ENCODE measurements around the gene FUT7. TPM values are rescaled to one million over a fixed set of nuclear protein-coding genes. Genes with fewer than 3 reads are reported as not detected.
"Not testable (repeated sequence)": the region's sequence is repeated elsewhere in the genome, so short reads cannot be mapped to it uniquely, and the experiment has no call there.

Gene FUT7
- total and polyA plus RNA-seq, 11 donors: 0.15 to 0.48 (median 0.17) TPM; not detected in 8

DNA sequence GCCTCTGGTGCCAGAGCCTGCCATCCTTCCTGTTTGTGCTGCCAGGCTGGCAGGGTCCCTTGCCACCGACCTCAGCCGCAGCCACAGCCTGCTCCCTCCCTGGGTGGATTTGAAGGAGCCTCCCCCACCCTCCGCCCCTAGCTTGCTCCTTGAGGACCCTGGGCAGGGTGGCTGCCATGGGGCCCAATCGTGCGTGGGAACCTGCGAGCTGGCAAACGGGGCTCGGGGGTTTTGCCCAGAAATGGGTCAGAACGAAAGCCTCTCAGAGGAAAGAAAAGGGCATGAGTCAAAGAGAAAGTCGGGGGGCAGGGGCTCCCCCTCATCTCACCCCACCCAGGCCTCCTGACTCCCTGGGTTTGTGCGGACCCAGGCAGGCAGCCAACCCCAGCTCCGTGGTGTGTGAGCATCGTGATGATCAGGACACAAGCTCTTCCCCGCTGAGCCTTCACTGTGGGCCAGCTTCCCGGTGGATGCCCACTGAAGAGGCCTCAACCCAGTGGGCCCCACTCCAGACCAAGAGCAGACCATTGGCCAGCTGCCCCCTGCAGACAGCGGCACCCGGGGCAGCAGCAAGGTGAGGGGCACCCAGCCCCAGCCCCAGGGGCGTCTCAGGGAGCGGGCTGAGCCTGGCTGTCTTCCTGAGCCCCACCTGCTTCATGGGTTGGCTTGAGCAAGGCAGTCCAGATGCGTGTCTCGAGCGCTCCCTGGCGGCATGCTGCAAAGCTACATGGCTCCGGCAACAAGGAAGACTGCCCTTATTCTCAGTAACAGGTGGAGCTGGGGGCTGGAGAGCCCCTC is 3.0 kb upstream of the FUT7 start:
- H3K27me3 ChIP-seq: no peaks in the 10 kb centered on the region
- DNase-seq (peak; percentile 79 to 93 (median 80)), ATAC-seq (peak; percentile 64 to 82 (median 76))
- peaks cover 0 to 52% (median 11%) of the 10 kb centered on the region in 12 donors for H3K4me1 ChIP-seq
- TF ChIP-seq, protein P1, sequence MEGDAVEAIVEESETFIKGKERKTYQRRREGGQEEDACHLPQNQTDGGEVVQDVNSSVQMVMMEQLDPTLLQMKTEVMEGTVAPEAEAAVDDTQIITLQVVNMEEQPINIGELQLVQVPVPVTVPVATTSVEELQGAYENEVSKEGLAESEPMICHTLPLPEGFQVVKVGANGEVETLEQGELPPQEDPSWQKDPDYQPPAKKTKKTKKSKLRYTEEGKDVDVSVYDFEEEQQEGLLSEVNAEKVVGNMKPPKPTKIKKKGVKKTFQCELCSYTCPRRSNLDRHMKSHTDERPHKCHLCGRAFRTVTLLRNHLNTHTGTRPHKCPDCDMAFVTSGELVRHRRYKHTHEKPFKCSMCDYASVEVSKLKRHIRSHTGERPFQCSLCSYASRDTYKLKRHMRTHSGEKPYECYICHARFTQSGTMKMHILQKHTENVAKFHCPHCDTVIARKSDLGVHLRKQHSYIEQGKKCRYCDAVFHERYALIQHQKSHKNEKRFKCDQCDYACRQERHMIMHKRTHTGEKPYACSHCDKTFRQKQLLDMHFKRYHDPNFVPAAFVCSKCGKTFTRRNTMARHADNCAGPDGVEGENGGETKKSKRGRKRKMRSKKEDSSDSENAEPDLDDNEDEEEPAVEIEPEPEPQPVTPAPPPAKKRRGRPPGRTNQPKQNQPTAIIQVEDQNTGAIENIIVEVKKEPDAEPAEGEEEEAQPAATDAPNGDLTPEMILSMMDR (IDR thresholded peaks at IDR 0.05): peak; percentile 85 to 95 (median 90)
- TF ChIP-seq POLR2A (IDR thresholded peaks at IDR 0.05): peak in 1 of 2 donors; percentile 9
- H3K36me3 ChIP-seq: peaks cover 0 to 30% (median 20%) of the 10 kb centered on the region in 9 donors
- peak overlapping the region in 2 of 12 donors; percentile 4 to 27 for H3K4me3 ChIP-seq
- H3K27ac ChIP-seq: peak overlapping the region in 2 of 12 donors; percentile 38 to 68
- intact Hi-C loops (cut with DNase I): loop anchor here (1.0 to 10.0 kb wide), 11 partner anchors 86 to 248 kb away; partner anchors contain the start of genes C8G (in 3 of the 10), PHPT1 (in 3 of the 10), AJM1 (in 2 of the 10) and FBXW5 (in 1 of the 10)
- 23 to 51% (median 35%) methylated on average over 11 to 24 of the region's 24 CpGs for WGBS, 4 donors
- H3K9me3 ChIP-seq: no peaks in the 10 kb centered on the region

DNA sequence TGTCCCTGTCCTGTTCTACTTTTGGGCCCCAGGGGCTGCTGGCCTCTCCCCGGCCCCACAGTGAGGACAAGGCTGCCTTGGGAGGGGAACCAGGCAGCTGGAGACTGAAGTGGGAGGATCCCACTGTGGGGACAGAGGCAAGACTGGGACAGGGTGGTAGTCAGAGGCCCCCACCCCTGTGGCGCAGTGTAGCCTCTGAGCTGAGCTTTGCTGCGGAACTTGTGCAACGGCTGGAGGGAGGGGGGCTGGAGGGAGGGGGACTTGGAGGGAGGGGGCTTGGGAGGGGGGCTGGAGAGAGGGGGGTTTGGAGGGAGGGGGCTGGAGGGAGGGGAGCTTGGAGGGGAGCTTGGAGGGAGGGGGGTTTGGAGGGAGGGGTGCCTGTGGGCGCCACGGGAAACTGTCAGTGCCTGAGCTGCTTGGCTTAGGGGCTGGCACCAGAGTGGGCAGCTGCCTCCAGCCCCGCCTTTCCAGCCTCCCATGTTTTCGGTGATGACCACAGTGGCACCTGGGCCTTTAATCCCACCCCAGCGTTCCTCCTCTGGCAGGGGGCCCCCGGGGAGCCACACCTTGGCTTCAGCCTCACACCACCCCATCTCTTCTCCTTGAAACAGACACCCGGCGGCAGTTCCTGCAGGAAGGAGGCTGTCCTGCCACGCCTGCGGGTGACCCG is 2.3 kb upstream of the FUT7 start:
- DNase-seq (peak in 1 of 5 donors; percentile 61), ATAC-seq (no peak)
- 45 to 64% (median 58%) methylated on average over 11 to 15 of the region's 15 CpGs for whole genome bisulfite sequencing, 4 donors
- peak overlapping the region in 7 of 12 donors; percentile 11 to 65 (median 17) for H3K4me3 ChIP-seq
- H3K4me1 ChIP-seq: peaks cover 3 to 59% (median 15%) of the 10 kb centered on the region in 12 donors
- intact Hi-C loops (cut with DNase I): loop anchor here in 9 of 10 donors (2.0 to 10.0 kb wide), 7 partner anchors 85 to 247 kb away; partner anchors contain the start of genes AJM1 (in 2 of the 9), C8G (in 2 of the 9), PHPT1 (in 2 of the 9) and FBXW5 (in 1 of the 9)
- H3K27me3 ChIP-seq: no peaks in the 10 kb centered on the region
- peak overlapping the region in 1 of 12 donors; percentile 87 for H3K27ac ChIP-seq
- TF ChIP-seq POLR2A (IDR thresholded peaks at IDR 0.05): no peak
- TF ChIP-seq, protein P1 (IDR thresholded peaks at IDR 0.05): no peak
- no peaks in the 10 kb centered on the region for H3K9me3 ChIP-seq
- peaks cover 0 to 22% (median 13%) of the 10 kb centered on the region in 9 donors for H3K36me3 ChIP-seq

DNA sequence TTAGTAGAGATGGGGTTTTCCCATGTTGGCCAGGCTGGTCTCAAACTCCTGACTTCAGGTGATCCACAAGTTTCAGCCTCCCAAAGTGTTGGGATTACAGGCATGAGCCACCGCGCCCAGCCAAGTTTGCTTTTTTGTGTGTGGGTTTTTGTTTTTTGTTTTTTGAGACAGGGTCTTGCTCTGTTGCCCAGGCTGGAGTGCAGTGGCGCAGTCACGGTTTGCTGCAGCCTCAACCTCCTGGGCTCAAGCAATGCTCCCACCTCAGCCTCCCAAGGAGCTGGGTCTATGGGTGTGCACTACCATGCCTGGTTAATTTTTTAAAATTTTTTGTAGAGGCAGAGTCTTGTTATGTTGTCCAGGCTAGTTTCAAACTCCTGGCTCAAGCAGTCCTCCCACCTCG is 1.6 kb upstream of the FUT7 start:
- Histone ChIP-seq H3K4me1 (peaks cover 8 to 66% (median 22%) of the 10 kb centered on the region in 12 donors), H3K4me3 (peak overlapping the region in 9 of 12 donors; percentile 2 to 65 (median 17)), H3K27ac (peak overlapping the region in 1 of 12 donors; percentile 87), H3K36me3 (peaks cover 0 to 15% (median 6%) of the 10 kb centered on the region in 9 donors)
- ATAC-seq, DNase-seq, H3K27me3 ChIP-seq, H3K9me3 ChIP-seq: not testable (repeated sequence)
- 91 to 98% (median 94%) methylated on average over 5 of the region's 5 CpGs for WGBS, 4 donors
- intact Hi-C loops (cut with DNase I): loop anchor here in 3 of 10 donors (5.0 to 10.0 kb wide), 2 partner anchors 86 to 189 kb away; partner anchors contain the start of genes AJM1 (in 2 of the 3), PHPT1 (in 2 of the 3) and C8G (in 1 of the 3)

DNA sequence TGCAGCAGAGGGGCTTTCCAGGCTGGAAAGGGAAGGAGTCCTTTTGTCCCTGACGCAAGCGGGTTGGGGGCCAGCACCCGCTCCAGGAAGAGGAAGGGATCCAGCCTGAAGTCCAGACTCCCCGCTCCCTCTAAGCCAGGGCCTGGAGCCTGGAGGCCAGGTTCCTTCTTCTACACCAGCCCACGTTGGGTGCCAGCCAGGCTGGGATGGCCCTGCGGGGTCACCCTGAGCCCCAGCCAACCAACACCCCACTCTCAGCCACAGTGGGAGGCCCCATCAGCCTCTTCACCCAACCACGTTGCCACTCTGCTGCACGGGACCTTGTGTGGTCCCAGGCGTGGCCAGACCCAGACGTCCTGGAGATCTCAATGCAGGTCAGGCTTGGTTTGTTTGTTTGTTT is 970 bp upstream of the FUT7 start:
- Histone ChIP-seq H3K27ac (peak overlapping the region in 3 of 12 donors; percentile 3 to 87 (median 33)), H3K4me3 (peak overlapping the region in 9 of 12 donors; percentile 2 to 65 (median 17)), H3K36me3 (peaks cover 0 to 9% (median 5%) of the 10 kb centered on the region in 9 donors), H3K9me3 (no peaks in the 10 kb centered on the region), H3K4me1 (peaks cover 8 to 68% (median 23%) of the 10 kb centered on the region in 12 donors), H3K27me3 (no peaks in the 10 kb centered on the region)
- WGBS, 4 donors: 80 to 94% (median 86%) methylated on average over 7 to 10 of the region's 10 CpGs
- intact Hi-C loops (cut with DNase I): loop anchor here in 3 of 10 donors (5.0 to 10.0 kb wide), 2 partner anchors 86 to 188 kb away; partner anchors contain the start of genes AJM1 (in 2 of the 3), PHPT1 (in 2 of the 3) and C8G (in 1 of the 3)
- DNase-seq (peak; percentile 58 to 87 (median 73)), ATAC-seq (peak in 2 of 4 donors; percentile 31 to 36)
- TF ChIP-seq, protein P1 (IDR thresholded peaks at IDR 0.05): no peak
- TF ChIP-seq POLR2A (IDR thresholded peaks at IDR 0.05): no peak
